Liver (tissue), 9 donors: Measurements from ENCODE around the gene PI4K2A. TPM values are rescaled to one million over a fixed set of nuclear protein-coding genes. Genes with fewer than 3 reads are reported as not detected.

Source experiments
- DNase-seq: peaks from one replicate; pipeline ENCODE4 v3.0.0-alpha.2; 2017; ENCODE audit warnings: low spot score
- H3K27ac ChIP-seq, 2 donors: one replicate each; pipeline ENCODE4 v1.7.0; 2013; ENCODE audit warnings: inconsistent platforms in 2 of 2, low read length in 2 of 2, control low read depth in 1 of 2, low read depth in 1 of 2, mild to moderate bottlenecking in 1 of 2
- H3K27me3 ChIP-seq, 4 donors: one replicate each; pipeline versions ENCODE4 v1.6.1 to v1.7.0; 2013; ENCODE audit warnings: low read length in 3 of 4, inconsistent platforms in 1 of 4, mild to moderate bottlenecking in 1 of 4, moderate library complexity in 1 of 4; ENCODE audit not compliant: control insufficient read depth in 4 of 4, insufficient read depth in 4 of 4
- H3K36me3 ChIP-seq, 4 donors: one replicate each; pipeline versions ENCODE4 v1.6.1 to v1.7.0; 2013; ENCODE audit warnings: low read length in 3 of 4, mild to moderate bottlenecking in 3 of 4, low read depth in 1 of 4, moderate library complexity in 1 of 4; ENCODE audit not compliant: control insufficient read depth in 4 of 4, insufficient read depth in 3 of 4
- H3K4me1 ChIP-seq, 4 donors: one replicate each; pipeline versions ENCODE4 v1.6.1 to v1.7.0; 2013; ENCODE audit warnings: low read length in 3 of 4, mild to moderate bottlenecking in 3 of 4, moderate library complexity in 1 of 4; ENCODE audit not compliant: control insufficient read depth in 4 of 4, insufficient read depth in 4 of 4
- H3K4me3 ChIP-seq, 3 donors: one replicate each; pipeline versions ENCODE4 v1.6.1 to v1.7.0; 2013; ENCODE audit warnings: low read length in 3 of 3, control low read depth in 1 of 3, low read depth in 1 of 3, mild to moderate bottlenecking in 1 of 3
- H3K9ac ChIP-seq, 2 donors: one replicate each; pipeline ENCODE4 v1.7.0; 2013; ENCODE audit warnings: low read length in 2 of 2, mild to moderate bottlenecking in 2 of 2, moderate library complexity in 2 of 2, control low read depth in 1 of 2, low read depth in 1 of 2
- H3K9me3 ChIP-seq, 4 donors: one replicate each; pipeline versions ENCODE4 v1.6.1 to v1.7.0; 2013; ENCODE audit warnings: low read length in 3 of 4; ENCODE audit not compliant: control insufficient read depth in 4 of 4
- ATF3 ChIP-seq: IDR thresholded peaks from 2 replicates; pipeline ENCODE4 v1.6.1; 2016; ENCODE audit warnings: antibody characterized with exemption
- CTCF ChIP-seq: fragments of 150-350 bp; IDR thresholded peaks from 2 replicates; pipeline ENCODE4 v1.5.1; 2017; ENCODE audit warnings: improper control_type of control experiment, low read depth, low read length; ENCODE audit not compliant: missing input control
- EGR1 ChIP-seq, 2 donors: IDR thresholded peaks; 2 replicates each; pipeline ENCODE4 v1.6.1; 2016 to 2018; ENCODE audit warnings: antibody characterized with exemption in 2 of 2, low read depth in 2 of 2
- FOXA1 ChIP-seq: IDR thresholded peaks from 2 replicates; pipeline ENCODE4 v1.6.1; 2016; ENCODE audit warnings: antibody characterized with exemption
- FOXA2 ChIP-seq: IDR thresholded peaks from 2 replicates; pipeline ENCODE4 v1.6.1; 2016; ENCODE audit warnings: antibody characterized with exemption
- GABPA ChIP-seq, 2 donors: IDR thresholded peaks in 1 of 2; conservative IDR thresholded peaks in 1 of 2; 2 replicates each; pipeline ENCODE4 v1.6.1; 2016; ENCODE audit warnings: antibody characterized with exemption in 2 of 2, mild to moderate bottlenecking in 1 of 2, moderate library complexity in 1 of 2
- HNF4G ChIP-seq: IDR thresholded peaks from 2 replicates; pipeline ENCODE4 v1.6.1; 2016; ENCODE audit warnings: antibody characterized with exemption
- MAX ChIP-seq: IDR thresholded peaks from 2 replicates; pipeline ENCODE4 v1.6.1; 2016; ENCODE audit warnings: antibody characterized with exemption
- NR2F2 ChIP-seq: IDR thresholded peaks from 2 replicates; pipeline ENCODE4 v1.6.1; 2016; ENCODE audit warnings: antibody characterized with exemption
- RAD21 ChIP-seq, 2 donors: IDR thresholded peaks; 2 replicates each; pipeline ENCODE4 v1.6.1; 2016; ENCODE audit warnings: antibody characterized with exemption in 2 of 2, mild to moderate bottlenecking in 2 of 2
- REST ChIP-seq: IDR thresholded peaks from 2 replicates; pipeline ENCODE4 v1.6.1; 2016; ENCODE audit warnings: antibody characterized with exemption, mild to moderate bottlenecking
- RXRA ChIP-seq, 2 donors: IDR thresholded peaks; 2 replicates each; pipeline ENCODE4 v1.6.1; 2017 to 2018; ENCODE audit warnings: antibody characterized with exemption in 2 of 2, mild to moderate bottlenecking in 1 of 2
- SP1 ChIP-seq: IDR thresholded peaks from 2 replicates; pipeline ENCODE4 v1.6.1; 2018; ENCODE audit warnings: antibody characterized with exemption, mild to moderate bottlenecking
- ZBTB33 ChIP-seq: IDR thresholded peaks from 2 replicates; pipeline ENCODE4 v1.6.1; 2016; ENCODE audit warnings: antibody characterized with exemption
- WGBS: extraction: QIAGEN DNeasy Blood & Tissue Kit; methylation state at CpG from one replicate; pipeline ENCODE4 v1.1.7; 2013; 5-methylcytosine and 5-hydroxymethylcytosine counted together
- polyA plus RNA-seq, 2 donors: library from polyadenylated mRNA; stranded (reverse) in 1 of 2; unstranded in 1 of 2; fragments of 200-250 nt in 1 of 2; fragments of >200 nt in 1 of 2; fragmentation: Nextera tagmentation in 1 of 2; extraction: Ambion mirVana in 1 of 2; gene quantifications; one replicate each; pipeline versions ENCODE4 v1.2.1 to v1.2.3, GENCODE V29; 2013 to 2015
- total RNA-seq, 2 donors: library from RNA; depleted of rRNA; stranded (reverse); fragments of >200 nt; gene quantifications; one replicate each; pipeline ENCODE4 v1.2.3, GENCODE V29; 2014
- donor health status: healthy.
- donor health status: healthy.
- donor health status: healthy.
- donor health status: healthy.
- donor health status: healthy.

Gene PI4K2A
- total and polyA plus RNA-seq, 4 donors: 4.4 to 17.6 (median 11.2) TPM

GRCh38 chr10:97685395-97685958, 45.0 kb downstream of the PI4K2A start:
- H3K27ac ChIP-seq: peak overlapping the region; percentile 94 to 97
- H3K9me3 ChIP-seq: no peaks in the 10 kb centered on the region
- no peak for TF ChIP-seq ATF3
- peak; percentile 31 for TF ChIP-seq CTCF
- TF ChIP-seq GABPA (IDR thresholded peaks at IDR 0.05 in 1 of 2, conservative IDR thresholded peaks at IDR 0.05 in 1 of 2): no peak
- no peak for TF ChIP-seq FOXA2
- TF ChIP-seq RAD21 (IDR thresholded peaks at IDR 0.05): no peak
- peak; percentile 25 for TF ChIP-seq REST
- no peak for TF ChIP-seq SP1
- H3K9ac ChIP-seq: peak overlapping the region; percentile 61 to 95
- H3K36me3 ChIP-seq: no peaks in the 10 kb centered on the region
- DNase-seq: no peak
- no peaks in the 10 kb centered on the region for H3K27me3 ChIP-seq
- peaks cover 8 to 47% (median 31%) of the 10 kb centered on the region in 4 donors for H3K4me1 ChIP-seq
- 10% methylated on average over 2 of the region's 2 CpGs for WGBS
- H3K4me3 ChIP-seq: peak overlapping the region; percentile 59 to 97 (median 88)

GRCh38 chr10:97686301-97686961, 46.0 kb downstream of the PI4K2A start:
- Histone ChIP-seq H3K27me3 (no peaks in the 10 kb centered on the region), H3K9ac (peak overlapping the region; percentile 61 to 95), H3K9me3 (no peaks in the 10 kb centered on the region), H3K4me3 (peak overlapping the region; percentile 59 to 97 (median 88)), H3K4me1 (peaks cover 8 to 47% (median 31%) of the 10 kb centered on the region in 4 donors), H3K36me3 (no peaks in the 10 kb centered on the region), H3K27ac (peak overlapping the region; percentile 94 to 97)
- TF ChIP-seq FOXA1 (no peak), EGR1 (IDR thresholded peaks at IDR 0.05; ENCODE audit: low read depth in 2 of 2) (no peak), GABPA (IDR thresholded peaks at IDR 0.05 in 1 of 2, conservative IDR thresholded peaks at IDR 0.05 in 1 of 2) (no peak), CTCF (no peak), NR2F2 (no peak), HNF4G (no peak), RXRA (IDR thresholded peaks at IDR 0.05) (no peak), MAX (no peak), SP1 (no peak), ZBTB33 (no peak), REST (no peak), FOXA2 (no peak)
- 5% methylated on average over 14 of the region's 14 CpGs for WGBS
- DNase-seq: no peak
